Adrenal gland (tissue), 12 donors: ENCODE results near the gene CHN2. TPM values are rescaled to one million over a fixed set of nuclear protein-coding genes. Genes with fewer than 3 reads are reported as not detected.

ENCODE experiments used
- DNase-seq, 7 donors: peaks; one replicate each; pipeline ENCODE4 v3.0.0-alpha.2; 2019 to 2020
- H3K27ac ChIP-seq, 5 donors: fragments of 200-600 bp; sonication (generic) in 4 of 5; 1 replicate in 3 of 5; 2 replicates in 2 of 5; pipeline versions ENCODE4 v1.5.1 to v1.8.0; 2016 to 2020; ENCODE audit warnings: mild to moderate bottlenecking in 1 of 5
- H3K27me3 ChIP-seq: fragments of 200-600 bp; 2 replicates; pipeline ENCODE4 v1.8.0; 2021
- H3K36me3 ChIP-seq, 2 donors: fragments of 200-600 bp; replicated peaks in 1 of 2; 1 replicate in 1 of 2; 2 replicates in 1 of 2; pipeline versions ENCODE4 v1.5.1 to v1.8.0; 2018 to 2022
- H3K4me1 ChIP-seq, 2 donors: fragments of 200-600 bp; replicated peaks in 1 of 2; 1 replicate in 1 of 2; 2 replicates in 1 of 2; pipeline versions ENCODE4 v1.5.1 to v1.8.0; 2018 to 2021
- H3K4me3 ChIP-seq, 4 donors: fragments of 200-600 bp; sonication (generic) in 3 of 4; one replicate each; pipeline ENCODE4 v1.5.1; 2016 to 2018
- H3K9me3 ChIP-seq, 3 donors: fragments of 200-600 bp; sonication (generic) in 1 of 3; replicated peaks in 1 of 3; 1 replicate in 2 of 3; 2 replicates in 1 of 3; pipeline versions ENCODE4 v1.5.1 to v1.8.0; 2016 to 2021
- CTCF ChIP-seq, 6 experiments: fragments of 450-650 bp in 4 of 6; fragments of 200-600 bp in 2 of 6; sonication (generic) in 1 of 6; IDR thresholded peaks; 1 replicate in 5 of 6; 2 replicates in 1 of 6; pipeline versions ENCODE4 v1.5.1 to v1.8.0; 2016 to 2021; ENCODE audit warnings: antibody characterized with exemption in 6 of 6, mild to moderate bottlenecking in 2 of 6, moderate library complexity in 1 of 6
- POLR2A ChIP-seq, 2 donors: fragments of 450-650 bp; IDR thresholded peaks; one replicate each; pipeline ENCODE4 v1.6.1; 2017; ENCODE audit warnings: antibody characterized with exemption in 2 of 2, mild to moderate bottlenecking in 2 of 2, moderate library complexity in 1 of 2
- WGBS, 4 donors: extraction: QIAGEN DNeasy Blood & Tissue Kit in 2 of 4; methylation state at CpG; one replicate each; pipeline versions ENCODE4 v1.1.5 to v1.1.7; 2013 to 2017; 5-methylcytosine and 5-hydroxymethylcytosine counted together
- intact Hi-C, 2 donors: fragments of 100-400 bp; cut with DNase I; formaldehyde crosslinking; loops; one replicate each; pipeline versions ENCODE4 v1.14.1 to v1.15.0; 2022 to 2023
- polyA plus RNA-seq, 3 donors: library from polyadenylated mRNA; stranded (reverse); fragments of 200-250 nt in 2 of 3; fragments of 350-450 nt in 1 of 3; fragmentation: Illumina TruSeq in 1 of 3; extraction: RNeasy Lipid Tissue Mini Kit (QIAGEN cat#74804) in 1 of 3; gene quantifications; one replicate each; pipeline ENCODE4 v1.2.3, GENCODE V29; 2013 to 2014
- total RNA-seq, 9 donors: library from RNA; depleted of rRNA in 4 of 9; stranded (reverse); fragments of >200 nt in 4 of 9; fragments of 120-200 nt in 1 of 9; fragmentation: NEBNext Ultra II Directional in 1 of 9; extraction: Animal tissue kit (Norgen Biotek cat#: 25700) in 1 of 9; gene quantifications; one replicate each; pipeline versions ENCODE4 v1.1.0 to v1.2.4, GENCODE V29; 2013 to 2023
- donor health status: healthy with polysubstance abuse.
- donor health status: Bipolar disorder and iron deficiency.
- donor health status: DM: yes; HTN: yes; CAD: no.
- donor health status: DM: no; HTN: no; CAD: no.
- donor health status: DM: no; HTN: no; CAD: no.
- donor health status: DM: yes; HTN: yes; CAD: no.

Gene CHN2
- total and polyA plus RNA-seq, 12 donors, result 2.7 to 35.4 (median 11.5) TPM

- no peak for TF ChIP-seq POLR2A (IDR thresholded peaks at IDR 0.05)
- TF ChIP-seq CTCF (IDR thresholded peaks at IDR 0.05), result no peak
- intact Hi-C loops, result no loop called here
- 90 to 99% (median 94%) methylated on average over 6 of the region's 6 CpGs for WGBS, 4 donors
- Histone ChIP-seq H3K27ac (no peak overlapping the region), H3K27me3 (no peaks in the 10 kb centered on the region), H3K4me1 (no peaks in the 10 kb centered on the region), H3K9me3 (no peaks in the 10 kb centered on the region), H3K4me3 (no peak overlapping the region), H3K36me3 (no peaks in the 10 kb centered on the region)
- DNase-seq, result no peak
Measured at GRCh38 chr7:29290829-29291228, 96.3 kb downstream of the CHN2 start.

- intact Hi-C loops, result no loop called here
- DNase-seq, result no peak
- Histone ChIP-seq H3K27ac (no peak overlapping the region), H3K9me3 (no peaks in the 10 kb centered on the region), H3K36me3 (no peaks in the 10 kb centered on the region), H3K4me3 (no peak overlapping the region), H3K4me1 (no peaks in the 10 kb centered on the region), H3K27me3 (no peaks in the 10 kb centered on the region)
- TF ChIP-seq CTCF (IDR thresholded peaks at IDR 0.05) (no peak), POLR2A (IDR thresholded peaks at IDR 0.05) (no peak)
- WGBS, 4 donors, result 68 to 86% (median 80%) methylated on average over 9 of the region's 9 CpGs
Measured at GRCh38 chr7:29291723-29292618, 97.4 kb downstream of the CHN2 start.

GRCh38 chr7:29292886-29293658, 98.5 kb downstream of the CHN2 start:
- no peaks in the 10 kb centered on the region for H3K27me3 ChIP-seq
- DNase-seq, result no peak
- no peaks in the 10 kb centered on the region for H3K4me1 ChIP-seq
- no peak for TF ChIP-seq CTCF (IDR thresholded peaks at IDR 0.05)
- TF ChIP-seq POLR2A (IDR thresholded peaks at IDR 0.05), result no peak
- WGBS, 4 donors, result 82 to 89% (median 87%) methylated on average over 12 of the region's 12 CpGs
- no peak overlapping the region for H3K4me3 ChIP-seq
- H3K36me3 ChIP-seq, result no peaks in the 10 kb centered on the region
- intact Hi-C loops, result no loop called here
- H3K27ac ChIP-seq, result no peak overlapping the region
- H3K9me3 ChIP-seq, result no peaks in the 10 kb centered on the region

- intact Hi-C loops, result no loop called here
- no peak for DNase-seq
- Histone ChIP-seq H3K36me3 (no peaks in the 10 kb centered on the region), H3K4me1 (no peaks in the 10 kb centered on the region), H3K4me3 (no peak overlapping the region), H3K27me3 (no peaks in the 10 kb centered on the region), H3K27ac (no peak overlapping the region), H3K9me3 (no peaks in the 10 kb centered on the region)
- TF ChIP-seq POLR2A (IDR thresholded peaks at IDR 0.05) (no peak), CTCF (IDR thresholded peaks at IDR 0.05) (no peak)
Measured at GRCh38 chr7:29296421-29296820, 101.8 kb downstream of the CHN2 start.
